Kasumi-1 (cell line): ENCODE measurements around the gene WDR17.

Experiments used
- DNase-seq, 2 experiments: peaks; one replicate each; lab custom pipeline; 2025; lab: John Stamatoyannopoulos, UW

The WDR17 gene

GRCh38 chr4:176099314-176099713, 33.7 kb downstream of the WDR17 start:
- peak in 1 of 2 experiments; percentile 20 for DNase-seq

- DNase-seq = no peak
These were observed 36.9 kb downstream of the WDR17 start for GRCh38 chr4:176102414-176103063.

- no peak for DNase-seq
These were observed 42.1 kb downstream of the WDR17 start for GRCh38 chr4:176107695-176108094.

GRCh38 chr4:176123710-176124407, 58.2 kb downstream of the WDR17 start:
- DNase-seq = no peak

- DNase-seq = no peak
These were observed 59.4 kb downstream of the WDR17 start for GRCh38 chr4:176125063-176125462.

GRCh38 chr4:176134670-176135069, 69.0 kb downstream of the WDR17 start:
- DNase-seq = no peak

GRCh38 chr4:176137631-176138030, 72.0 kb downstream of the WDR17 start:
- DNase-seq = no peak

- no peak for DNase-seq
These were observed 73.9 kb downstream of the WDR17 start for GRCh38 chr4:176139518-176139917.

- DNase-seq = no peak
These were observed 76.6 kb downstream of the WDR17 start for GRCh38 chr4:176142253-176142652.

GRCh38 chr4:176149680-176150355, 84.2 kb downstream of the WDR17 start:
- no peak for DNase-seq

- peak; percentile 45 to 49 for DNase-seq
These were observed 84.7 kb downstream of the WDR17 start for GRCh38 chr4:176150356-176150682.

GRCh38 chr4:176150704-176151103, 85.1 kb downstream of the WDR17 start:
- DNase-seq = no peak

- DNase-seq = no peak
These were observed 87.5 kb downstream of the WDR17 start for GRCh38 chr4:176153124-176153523.

GRCh38 chr4:176156656-176157055, 91.0 kb downstream of the WDR17 start:
- DNase-seq = no peak

- DNase-seq = no peak
These were observed 97.4 kb downstream of the WDR17 start for GRCh38 chr4:176163041-176163440.

GRCh38 chr4:176185051-176185450, 119.4 kb downstream of the WDR17 start:
- DNase-seq = no peak

- no peak for DNase-seq
These were observed 120.4 kb downstream of the WDR17 start for GRCh38 chr4:176186067-176186466.

- DNase-seq = no peak
These were observed 121.2 kb downstream of the WDR17 start for GRCh38 chr4:176186671-176187395.

GRCh38 chr4:176187624-176188023, 122.0 kb downstream of the WDR17 start:
- DNase-seq = no peak

- DNase-seq = peak in 1 of 2 experiments; percentile 15
These were observed 123.0 kb downstream of the WDR17 start for GRCh38 chr4:176188654-176189053.

- DNase-seq = no peak
These were observed 124.5 kb downstream of the WDR17 start for GRCh38 chr4:176189891-176190795.

- no peak for DNase-seq
These were observed 126.3 kb downstream of the WDR17 start for GRCh38 chr4:176191974-176192373.
